ENCODE data around the gene PLP1.

- TF ChIP-seq, protein P1, sequence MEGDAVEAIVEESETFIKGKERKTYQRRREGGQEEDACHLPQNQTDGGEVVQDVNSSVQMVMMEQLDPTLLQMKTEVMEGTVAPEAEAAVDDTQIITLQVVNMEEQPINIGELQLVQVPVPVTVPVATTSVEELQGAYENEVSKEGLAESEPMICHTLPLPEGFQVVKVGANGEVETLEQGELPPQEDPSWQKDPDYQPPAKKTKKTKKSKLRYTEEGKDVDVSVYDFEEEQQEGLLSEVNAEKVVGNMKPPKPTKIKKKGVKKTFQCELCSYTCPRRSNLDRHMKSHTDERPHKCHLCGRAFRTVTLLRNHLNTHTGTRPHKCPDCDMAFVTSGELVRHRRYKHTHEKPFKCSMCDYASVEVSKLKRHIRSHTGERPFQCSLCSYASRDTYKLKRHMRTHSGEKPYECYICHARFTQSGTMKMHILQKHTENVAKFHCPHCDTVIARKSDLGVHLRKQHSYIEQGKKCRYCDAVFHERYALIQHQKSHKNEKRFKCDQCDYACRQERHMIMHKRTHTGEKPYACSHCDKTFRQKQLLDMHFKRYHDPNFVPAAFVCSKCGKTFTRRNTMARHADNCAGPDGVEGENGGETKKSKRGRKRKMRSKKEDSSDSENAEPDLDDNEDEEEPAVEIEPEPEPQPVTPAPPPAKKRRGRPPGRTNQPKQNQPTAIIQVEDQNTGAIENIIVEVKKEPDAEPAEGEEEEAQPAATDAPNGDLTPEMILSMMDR (IDR thresholded peaks at IDR 0.05): no peak
- TF ChIP-seq CHD4 (IDR thresholded peaks at IDR 0.05; ENCODE audit: borderline replicate concordance): no peak
- TF ChIP-seq NFE2L2 (conservative IDR thresholded peaks at IDR 0.05; ENCODE audit: low read length): no peak
- TF ChIP-seq, protein P2, sequence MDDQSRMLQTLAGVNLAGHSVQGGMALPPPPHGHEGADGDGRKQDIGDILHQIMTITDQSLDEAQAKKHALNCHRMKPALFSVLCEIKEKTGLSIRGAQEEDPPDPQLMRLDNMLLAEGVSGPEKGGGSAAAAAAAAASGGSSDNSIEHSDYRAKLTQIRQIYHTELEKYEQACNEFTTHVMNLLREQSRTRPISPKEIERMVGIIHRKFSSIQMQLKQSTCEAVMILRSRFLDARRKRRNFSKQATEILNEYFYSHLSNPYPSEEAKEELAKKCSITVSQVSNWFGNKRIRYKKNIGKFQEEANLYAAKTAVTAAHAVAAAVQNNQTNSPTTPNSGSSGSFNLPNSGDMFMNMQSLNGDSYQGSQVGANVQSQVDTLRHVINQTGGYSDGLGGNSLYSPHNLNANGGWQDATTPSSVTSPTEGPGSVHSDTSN (IDR thresholded peaks at IDR 0.05): no peak
- no peak for TF ChIP-seq EP300 (IDR thresholded peaks at IDR 0.05)
- TF ChIP-seq POLR2A (IDR thresholded peaks at IDR 0.05; ENCODE audit: low read length): no peak
- no peak for TF ChIP-seq HOXA7 (CRISPR knock-in tag; IDR thresholded peaks at IDR 0.05)
- TF ChIP-seq JUN (IDR thresholded peaks at IDR 0.05): no peak
These were observed 38.9 kb upstream of the PLP1 start for GRCh38 chrX:103737696-103738095.

Measured in A549 (cell line).